H9 (cell line): ENCODE results near the gene HLA-F. TPM values are rescaled to one million over a fixed set of nuclear protein-coding genes. Genes with fewer than 3 reads are reported as not detected.

ENCODE experiments used
- DNase-seq: peaks from one replicate; pipeline ENCODE4 v3.0.0-alpha.2; 2017
- H2AFZ ChIP-seq: one replicate; pipeline ENCODE4 v1.6.1; 2013; ENCODE audit warnings: mild to moderate bottlenecking, low read length, control low read depth, moderate library complexity
- H2AK5ac ChIP-seq: 2 replicates; pipeline ENCODE4 v1.6.1; 2013; ENCODE audit warnings: low read length, control low read depth, mixed read lengths; ENCODE audit not compliant: insufficient read length
- H2BK120ac ChIP-seq: one replicate; pipeline ENCODE4 v1.6.1; 2013; ENCODE audit warnings: low read depth, mild to moderate bottlenecking, low read length, control low read depth, inconsistent platforms; ENCODE audit not compliant: poor library complexity, severe bottlenecking
- H2BK12ac ChIP-seq: 2 replicates; pipeline ENCODE4 v1.6.1; 2013; ENCODE audit warnings: low read length, control low read depth, mixed read lengths, low read depth; ENCODE audit not compliant: insufficient read length
- H2BK15ac ChIP-seq: 2 replicates; pipeline ENCODE4 v1.6.1; 2013; ENCODE audit warnings: low read depth, low read length, control low read depth
- H2BK20ac ChIP-seq: one replicate; pipeline ENCODE4 v1.6.1; 2013; ENCODE audit warnings: low read depth, mild to moderate bottlenecking, low read length, control low read depth, inconsistent platforms; ENCODE audit not compliant: poor library complexity, severe bottlenecking
- H2BK5ac ChIP-seq: 2 replicates; pipeline ENCODE4 v1.6.1; 2013; ENCODE audit warnings: low read length, control low read depth, mixed read lengths; ENCODE audit not compliant: insufficient read length
- H3K14ac ChIP-seq: 2 replicates; pipeline ENCODE4 v1.6.1; 2013; ENCODE audit warnings: low read length, control low read depth; ENCODE audit not compliant: insufficient read depth
- H3K18ac ChIP-seq: 2 replicates; pipeline ENCODE4 v1.6.1; 2013; ENCODE audit warnings: low read depth, mild to moderate bottlenecking, mixed read lengths, low read length, control low read depth; ENCODE audit not compliant: insufficient read length
- H3K23ac ChIP-seq: 2 replicates; pipeline ENCODE4 v1.6.1; 2013; ENCODE audit warnings: low read length, control low read depth, mixed read lengths, low read depth; ENCODE audit not compliant: insufficient read length
- H3K23me2 ChIP-seq: 2 replicates; pipeline ENCODE4 v1.6.1; 2013; ENCODE audit warnings: low read depth, mild to moderate bottlenecking, mixed read lengths, low read length, control low read depth; ENCODE audit not compliant: insufficient read length, poor library complexity, severe bottlenecking
- H3K27ac ChIP-seq: 2 replicates; pipeline ENCODE4 v1.5.1; 2013; ENCODE audit warnings: low read length, control low read depth, mixed read lengths, low read depth; ENCODE audit not compliant: insufficient read length
- H3K27me3 ChIP-seq: 2 replicates; pipeline ENCODE4 v1.6.1; 2013; ENCODE audit warnings: low read length, control low read depth, inconsistent platforms; ENCODE audit not compliant: insufficient read depth
- H3K4ac ChIP-seq: 2 replicates; pipeline ENCODE4 v1.6.1; 2013; ENCODE audit warnings: low read depth, mild to moderate bottlenecking, control low read depth, inconsistent platforms, low read length, moderate library complexity
- H3K4me1 ChIP-seq: 2 replicates; pipeline ENCODE4 v1.6.1; 2013; ENCODE audit warnings: low read length, control low read depth, inconsistent platforms; ENCODE audit not compliant: insufficient read depth
- H3K4me2 ChIP-seq: 2 replicates; pipeline ENCODE4 v1.6.1; 2013; ENCODE audit warnings: low read length, control low read depth, mixed read lengths; ENCODE audit not compliant: insufficient read length, insufficient read depth
- H3K56ac ChIP-seq: 2 replicates; pipeline ENCODE4 v1.6.1; 2013; ENCODE audit warnings: low read depth, mild to moderate bottlenecking, mixed read lengths, low read length, control low read depth; ENCODE audit not compliant: insufficient read length
- H3K79me1 ChIP-seq: 2 replicates; pipeline ENCODE4 v1.6.1; 2013; ENCODE audit warnings: low read depth, mild to moderate bottlenecking, moderate library complexity, low read length, control low read depth, inconsistent platforms; ENCODE audit not compliant: insufficient read depth, poor library complexity, severe bottlenecking
- H3K79me2 ChIP-seq: 2 replicates; pipeline ENCODE4 v1.6.1; 2013; ENCODE audit warnings: low read length, control low read depth, inconsistent platforms; ENCODE audit not compliant: insufficient read depth
- H3K9ac ChIP-seq: 2 replicates; pipeline ENCODE4 v1.6.1; 2013; ENCODE audit warnings: low read length, control low read depth, mixed read lengths; ENCODE audit not compliant: insufficient read length; ENCODE audit errors: extremely low read depth
- H3K9me3 ChIP-seq: one replicate; pipeline ENCODE4 v1.6.1; 2013; ENCODE audit warnings: low read depth, low read length, inconsistent platforms; ENCODE audit not compliant: control insufficient read depth
- H3T11ph ChIP-seq: one replicate; pipeline ENCODE4 v1.6.1; 2013; ENCODE audit warnings: mild to moderate bottlenecking, low read length, control low read depth, inconsistent platforms
- H4K20me1 ChIP-seq: one replicate; pipeline ENCODE4 v1.6.1; 2013; ENCODE audit not compliant: control insufficient read depth, insufficient read length, insufficient read depth
- H4K5ac ChIP-seq: 2 replicates; pipeline ENCODE4 v1.6.1; 2013; ENCODE audit warnings: low read depth, mild to moderate bottlenecking, mixed read lengths, low read length, control low read depth; ENCODE audit not compliant: insufficient read length
- H4K8ac ChIP-seq: replicated peaks from 2 replicates; pipeline ENCODE4 v1.6.1; 2013; ENCODE audit warnings: low read length, control low read depth, mixed read lengths, low read depth; ENCODE audit not compliant: insufficient read length
- H4K91ac ChIP-seq: 2 replicates; pipeline ENCODE4 v1.6.1; 2013; ENCODE audit warnings: low read depth, mild to moderate bottlenecking, moderate library complexity, mixed read lengths, low read length, control low read depth; ENCODE audit not compliant: insufficient read length
- H3K27ac Mint-ChIP-seq, 3 experiments: 2 replicates in 2 of 3; 3 replicates in 1 of 3; pipeline ENCODE4 v1.8.0; 2020 to 2021; ENCODE audit warnings: mixed read lengths in 3 of 3, mild to moderate bottlenecking in 1 of 3, moderate library complexity in 1 of 3
- H3K27me3 Mint-ChIP-seq: 2 replicates; pipeline ENCODE4 v1.8.0; 2021; ENCODE audit warnings: low read depth, mild to moderate bottlenecking, moderate library complexity, mixed read lengths
- H3K36me3 Mint-ChIP-seq, 3 experiments: 2 replicates in 2 of 3; 3 replicates in 1 of 3; pipeline ENCODE4 v1.8.0; 2020 to 2021; ENCODE audit warnings: low read depth in 3 of 3, mixed read lengths in 3 of 3; ENCODE audit not compliant: insufficient read depth in 1 of 3
- H3K4me1 Mint-ChIP-seq, 2 experiments: 2 replicates each; pipeline ENCODE4 v1.8.0; 2020; ENCODE audit warnings: mixed read lengths in 2 of 2
- H3K4me3 Mint-ChIP-seq, 2 experiments: 2 replicates in 1 of 2; 3 replicates in 1 of 2; pipeline ENCODE4 v1.8.0; 2020 to 2021; ENCODE audit warnings: mild to moderate bottlenecking in 2 of 2, mixed read lengths in 2 of 2, moderate library complexity in 1 of 2
- H3K9me3 Mint-ChIP-seq, 2 experiments: 2 replicates in 1 of 2; 3 replicates in 1 of 2; pipeline ENCODE4 v1.8.0; 2020; ENCODE audit warnings: mild to moderate bottlenecking in 2 of 2, mixed read lengths in 2 of 2, moderate library complexity in 1 of 2
- CTCF ChIP-seq: fragments of 200-600 bp; sonication (generic); conservative IDR thresholded peaks from 3 replicates; pipeline ENCODE4 v1.8.0; 2021; ENCODE audit warnings: antibody characterized with exemption, mild to moderate bottlenecking
- WGBS: extraction: QIAGEN DNeasy Blood & Tissue Kit; methylation state at CpG from one replicate; pipeline ENCODE4 v1.1.7; 2013; ENCODE audit warnings: missing lambda C conversion rate, low lambda C conversion rate, mixed read lengths; ENCODE audit not compliant: insufficient read length; ENCODE audit errors: extremely low coverage; 5-methylcytosine and 5-hydroxymethylcytosine counted together
- total RNA-seq: library from RNA; stranded (reverse); gene quantifications from 2 replicates; pipeline ENCODE4 v1.2.1, GENCODE V29; 2021

Gene HLA-F
- total RNA-seq, 1 experiment from 2014 or later = 7.4 TPM

- no peak overlapping the region for H3K4me3 Mint-ChIP-seq
- no peak overlapping the region for H4K8ac ChIP-seq
- H3K23me2 ChIP-seq = no peaks in the 10 kb centered on the region
- no peaks in the 10 kb centered on the region for H3K9me3 ChIP-seq
- H3K4ac ChIP-seq = no peak overlapping the region
- H4K91ac ChIP-seq = no peak overlapping the region
- no peak overlapping the region for H3K14ac ChIP-seq
- H3K4me1 ChIP-seq = peaks cover 7% of the 10 kb centered on the region; the same call in 1 of the 2 replicates
- no peaks in the 10 kb centered on the region for H3K79me2 ChIP-seq
- no peak overlapping the region for H3K4me2 ChIP-seq
- no peaks in the 10 kb centered on the region for H4K20me1 ChIP-seq
- H4K5ac ChIP-seq = no peak overlapping the region
- peak; percentile 44; the same call in 2 of the 3 replicates for TF ChIP-seq CTCF
- no peak overlapping the region for H3K9ac ChIP-seq
- no peaks in the 10 kb centered on the region for H3K27me3 Mint-ChIP-seq
- WGBS = no CpG with 5 or more reads among the region's 24 CpGs
- peak overlapping the region in 2 of 3 experiments; percentile 81 to 83; a peak in 3 of 7 replicates for H3K27ac Mint-ChIP-seq
- H2BK15ac ChIP-seq = no peak overlapping the region
- H2BK120ac ChIP-seq = no peak overlapping the region
- peaks cover 31 to 43% of the 10 kb centered on the region in 2 experiments for H3K4me1 Mint-ChIP-seq
- H2AK5ac ChIP-seq = no peak overlapping the region
- DNase-seq = no peak
- no peaks in the 10 kb centered on the region for H3K27me3 ChIP-seq
- H3K9me3 Mint-ChIP-seq = peaks cover 0 to 2% of the 10 kb centered on the region in 2 experiments; a peak in 3 of 5 replicates
- no peak overlapping the region for H2AFZ ChIP-seq
- H3K79me1 ChIP-seq = no peaks in the 10 kb centered on the region
- H3T11ph ChIP-seq = no peak overlapping the region
- no peak overlapping the region for H3K56ac ChIP-seq
- H3K18ac ChIP-seq = no peak overlapping the region
- no peak overlapping the region for H2BK20ac ChIP-seq
- peaks cover 1 to 16% (median 4%) of the 10 kb centered on the region in 3 experiments; a peak in 6 of 7 replicates for H3K36me3 Mint-ChIP-seq
- H2BK12ac ChIP-seq = no peak overlapping the region
- H3K23ac ChIP-seq = no peak overlapping the region
- no peak overlapping the region for H3K27ac ChIP-seq
- H2BK5ac ChIP-seq = no peak overlapping the region
These were observed 42.8 kb upstream of the HLA-F start for GRCh38 chr6:29680416-29680815.
